IPS-18c (cell line): ENCODE data around the gene JARID2.
"Not testable (repeated sequence)": the region's sequence is repeated elsewhere in the genome, so short reads cannot be mapped to it uniquely, and the experiment has no call there.

Source experiments
- H3K4me3 ChIP-seq: 2 replicates; pipeline ENCODE4 v1.7.0; 2013; ENCODE audit warnings: low read depth, mild to moderate bottlenecking, low read length, moderate library complexity; ENCODE audit not compliant: insufficient read depth
- H3K9me3 ChIP-seq: one replicate; pipeline ENCODE4 v1.6.1; 2013; ENCODE audit warnings: mild to moderate bottlenecking, low read length, moderate library complexity; ENCODE audit not compliant: control insufficient read depth, insufficient read depth

JARID2 gene

GRCh38 chr6:15316754-15317153, 70.9 kb downstream of the JARID2 start:
- Histone ChIP-seq H3K4me3 (no peak overlapping the region), H3K9me3 (no peaks in the 10 kb centered on the region)

- Histone ChIP-seq H3K4me3 (no peak overlapping the region), H3K9me3 (no peaks in the 10 kb centered on the region)
Measured at GRCh38 chr6:15317251-15317650, 71.4 kb downstream of the JARID2 start.

- no peak overlapping the region for H3K4me3 ChIP-seq
Measured at GRCh38 chr6:15317934-15318902, 72.3 kb downstream of the JARID2 start.

GRCh38 chr6:15319677-15320076, 73.8 kb downstream of the JARID2 start:
- Histone ChIP-seq H3K4me3 (no peak overlapping the region), H3K9me3 (no peaks in the 10 kb centered on the region)

More at GRCh38 chr6:15317934-15318902, 72.3 kb downstream of the JARID2 start:
- no peaks in the 10 kb centered on the region for H3K9me3 ChIP-seq

- H3K4me3 ChIP-seq, result no peak overlapping the region
- H3K9me3 ChIP-seq, result no peaks in the 10 kb centered on the region
Measured at GRCh38 chr6:15320693-15321092, 74.8 kb downstream of the JARID2 start.

- H3K9me3 ChIP-seq, result no peaks in the 10 kb centered on the region
- H3K4me3 ChIP-seq, result no peak overlapping the region
Measured at GRCh38 chr6:15322184-15322583, 76.3 kb downstream of the JARID2 start.

- Histone ChIP-seq H3K9me3 (no peaks in the 10 kb centered on the region), H3K4me3 (no peak overlapping the region)
Measured at GRCh38 chr6:15322781-15323536, 77.1 kb downstream of the JARID2 start.

GRCh38 chr6:15323611-15324010, 77.7 kb downstream of the JARID2 start:
- not testable (repeated sequence) for H3K4me3 ChIP-seq, H3K9me3 ChIP-seq

- no peaks in the 10 kb centered on the region for H3K9me3 ChIP-seq
- H3K4me3 ChIP-seq, result no peak overlapping the region
Measured at GRCh38 chr6:15324427-15324985, 78.6 kb downstream of the JARID2 start.

- no peak overlapping the region for H3K4me3 ChIP-seq
- H3K9me3 ChIP-seq, result no peaks in the 10 kb centered on the region
Measured at GRCh38 chr6:15325540-15325955, 79.7 kb downstream of the JARID2 start.

- H3K9me3 ChIP-seq, result no peaks in the 10 kb centered on the region
- H3K4me3 ChIP-seq, result no peak overlapping the region
Measured at GRCh38 chr6:15326067-15326614, 80.3 kb downstream of the JARID2 start.

- Histone ChIP-seq H3K4me3 (no peak overlapping the region), H3K9me3 (no peaks in the 10 kb centered on the region)
Measured at GRCh38 chr6:15327271-15327670, 81.4 kb downstream of the JARID2 start.

GRCh38 chr6:15329197-15329671, 83.4 kb downstream of the JARID2 start:
- Histone ChIP-seq H3K4me3 (no peak overlapping the region), H3K9me3 (no peaks in the 10 kb centered on the region)

GRCh38 chr6:15330174-15330944, 84.5 kb downstream of the JARID2 start:
- H3K4me3 ChIP-seq, result no peak overlapping the region
- H3K9me3 ChIP-seq, result no peaks in the 10 kb centered on the region

- H3K9me3 ChIP-seq, result no peaks in the 10 kb centered on the region
- no peak overlapping the region for H3K4me3 ChIP-seq
Measured at GRCh38 chr6:15331143-15331542, 85.3 kb downstream of the JARID2 start.

- Histone ChIP-seq H3K9me3 (no peaks in the 10 kb centered on the region), H3K4me3 (no peak overlapping the region)
Measured at GRCh38 chr6:15331629-15332251, 85.9 kb downstream of the JARID2 start.
